Activated naive CD4-positive, alpha-beta T cell treated with anti-CD3 and anti-CD28 coated beads, Interleukin-2, amount 50 U/mL, for 72 hours (primary cell): ENCODE results near the gene BOLA2B. TPM values are rescaled to one million over a fixed set of nuclear protein-coding genes. Genes with fewer than 3 reads are reported as not detected.
"Not testable (repeated sequence)": the region's sequence is repeated elsewhere in the genome, so short reads cannot be mapped to it uniquely, and the experiment has no call there.

Experiments
- ATAC-seq, 2 donors: fragments of 150-1000 bp; cut with Tn5 transposase; 2 replicates each; pipeline ENCODE4 v1.10.0; 2021; ENCODE audit warnings: mild to moderate bottlenecking in 2 of 2, moderate library complexity in 2 of 2
- DNase-seq, 2 donors: peaks; one replicate each; pipeline ENCODE4 v3.0.0; 2021 to 2022; ENCODE audit warnings: low spot score in 2 of 2
- H3K27ac Mint-ChIP-seq, 2 donors: one replicate each; pipeline ENCODE4 v1.8.0; 2022; ENCODE audit warnings: mild to moderate bottlenecking in 2 of 2, mixed read lengths in 2 of 2
- H3K36me3 Mint-ChIP-seq, 2 donors: one replicate each; pipeline ENCODE4 v1.8.0; 2022; ENCODE audit warnings: mixed read lengths in 2 of 2
- H3K9me3 Mint-ChIP-seq, 2 donors: one replicate each; pipeline ENCODE4 v1.8.0; 2022; ENCODE audit warnings: mixed read lengths in 2 of 2
- total RNA-seq, 2 donors: library from RNA; stranded (reverse); gene quantifications; one replicate each; pipeline ENCODE4 v1.2.3, GENCODE V29; 2022

The BOLA2B gene
- 100 to 1,000 TPM; 158 to 173 TPM for total RNA-seq

DNA sequence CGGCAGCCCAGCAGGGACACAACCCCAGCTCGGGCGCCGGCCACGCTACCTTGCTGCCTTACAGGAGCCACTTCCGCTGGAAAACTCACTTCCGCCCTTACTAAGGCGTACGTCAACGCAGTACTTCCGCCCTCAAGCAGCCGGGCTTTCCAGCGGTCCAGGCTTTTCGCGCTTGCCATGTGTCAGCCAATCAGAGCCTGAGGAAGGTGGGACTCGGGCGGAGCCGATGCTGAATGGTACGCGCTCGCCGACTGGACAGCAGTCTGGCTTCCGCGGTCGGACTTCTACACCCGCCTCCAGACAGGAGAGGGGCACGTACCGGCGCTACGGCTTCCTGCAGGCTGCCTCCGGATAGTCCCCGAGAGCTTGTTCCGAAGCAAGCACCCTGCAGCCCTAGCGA, at the start of gene BOLA2B, which contains the start of gene SLX1A:
TSS of gene BOLA2B (minus strand) at position 52 of the 400 bp plus-strand sequence. CDS start 71 bp downstream, outside the sequence.
TSS of gene SLX1A (plus strand) at position 261 of the 400 bp plus-strand sequence. CDS start 210 bp downstream, outside the sequence.
- peak; percentile 89 to 90 for ATAC-seq
- not testable (repeated sequence) for H3K27ac Mint-ChIP-seq, DNase-seq, H3K9me3 Mint-ChIP-seq, H3K36me3 Mint-ChIP-seq

GRCh38 chr16:30217082-30217481, 23.6 kb upstream of the BOLA2B start:
- H3K36me3 Mint-ChIP-seq, H3K9me3 Mint-ChIP-seq, ATAC-seq, H3K27ac Mint-ChIP-seq: not testable (repeated sequence)
- DNase-seq: peak in 1 of 2 donors; percentile 44

DNA sequence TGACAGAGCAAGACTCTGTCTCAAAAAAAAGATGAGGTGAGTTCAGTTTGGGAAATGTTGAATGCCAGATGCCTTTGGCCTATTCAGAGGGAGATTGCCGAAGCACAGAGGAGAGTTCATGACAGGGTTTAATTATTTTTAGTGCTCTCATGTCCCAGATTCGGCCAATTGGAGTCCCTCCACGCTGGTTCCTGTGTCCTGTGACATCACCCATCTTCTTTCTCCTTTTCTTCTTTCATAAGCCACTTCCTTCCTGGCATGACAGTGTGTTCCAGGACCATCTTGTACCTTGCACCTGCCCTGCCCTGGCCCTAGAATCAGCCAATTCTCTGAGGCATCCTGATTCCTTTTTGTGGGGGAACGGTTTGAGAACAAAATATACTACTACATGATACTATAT, 17.9 kb upstream of the BOLA2B start:
- not testable (repeated sequence) for H3K9me3 Mint-ChIP-seq, H3K27ac Mint-ChIP-seq, H3K36me3 Mint-ChIP-seq, DNase-seq
- peak; percentile 35 to 83 for ATAC-seq

- DNase-seq, ATAC-seq, H3K9me3 Mint-ChIP-seq, H3K27ac Mint-ChIP-seq, H3K36me3 Mint-ChIP-seq: not testable (repeated sequence)
These were observed 15.6 kb upstream of the BOLA2B start for GRCh38 chr16:30209032-30209431.

DNA sequence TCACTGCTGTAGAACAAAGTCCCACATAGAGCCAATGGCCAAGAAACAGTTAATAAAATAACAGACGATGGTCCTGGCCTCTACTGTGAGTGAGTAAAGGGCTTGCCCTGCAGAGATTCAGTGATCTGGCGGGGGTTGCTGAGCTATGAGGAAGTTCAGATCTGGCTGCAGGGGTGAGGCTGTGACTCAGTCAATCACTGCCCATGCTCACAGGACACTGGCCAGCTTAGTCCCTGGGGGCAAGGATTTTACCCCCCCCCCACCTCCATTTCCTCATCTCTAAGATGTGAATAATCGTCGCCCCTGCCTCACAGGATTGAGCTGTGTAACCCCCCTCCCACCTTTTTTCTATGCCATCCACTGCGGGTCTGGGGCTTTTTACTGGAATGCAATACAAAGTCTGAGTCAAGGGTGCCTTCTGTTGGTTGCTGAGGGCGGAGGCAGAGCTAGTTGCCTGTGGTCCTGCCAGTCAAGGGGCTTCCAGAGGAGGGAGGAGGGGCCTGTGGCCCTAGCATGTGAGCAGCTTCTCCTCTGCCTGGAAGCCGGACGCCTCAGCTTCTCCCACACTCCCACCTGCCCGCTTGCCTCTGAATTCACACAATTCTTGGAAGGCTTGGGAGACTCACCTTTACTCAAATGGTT, 13.7 kb upstream of the BOLA2B start:
- H3K27ac Mint-ChIP-seq, H3K9me3 Mint-ChIP-seq, DNase-seq, H3K36me3 Mint-ChIP-seq: not testable (repeated sequence)
- peak; percentile 10 to 31 for ATAC-seq

GRCh38 chr16:30206252-30206651, 12.8 kb upstream of the BOLA2B start:
- not testable (repeated sequence) for H3K9me3 Mint-ChIP-seq, H3K27ac Mint-ChIP-seq, DNase-seq, H3K36me3 Mint-ChIP-seq
- ATAC-seq: peak; percentile 51 to 61

DNA sequence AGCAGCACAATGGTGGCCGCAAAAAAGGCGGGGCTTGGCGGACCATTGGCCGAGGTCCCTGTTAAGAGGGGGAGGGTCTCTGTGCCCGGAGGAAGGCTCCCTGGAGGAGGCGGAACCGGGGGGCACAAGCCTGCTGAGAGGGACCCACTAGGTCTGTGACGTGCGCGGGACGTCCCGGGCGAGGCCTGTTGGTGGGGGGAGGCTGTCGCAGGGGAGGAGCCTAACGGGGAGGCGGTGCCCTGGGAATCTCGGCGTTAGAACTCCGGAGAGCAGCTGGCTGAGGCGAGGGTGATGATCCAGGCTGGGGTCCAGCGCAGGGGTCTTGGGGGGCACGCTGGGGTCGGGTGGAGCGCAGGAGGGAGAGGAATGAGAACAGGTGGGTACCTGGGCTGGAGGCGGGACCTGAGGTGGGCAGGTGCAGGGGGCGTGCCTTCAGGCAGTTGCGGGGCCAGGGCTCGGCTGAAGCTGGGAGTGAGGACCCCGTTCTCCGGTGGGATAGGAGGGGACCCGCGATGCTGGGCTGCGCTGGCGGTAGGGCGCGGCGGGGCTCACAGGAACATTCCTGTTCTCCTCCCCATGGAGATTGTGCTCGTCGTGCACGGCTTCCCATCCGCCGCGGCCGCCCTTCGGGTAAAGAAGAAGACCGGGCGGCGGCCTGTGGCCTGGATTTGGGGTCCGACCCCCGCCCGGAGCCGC, 12.2 kb upstream of the BOLA2B start:
- not testable (repeated sequence) for H3K36me3 Mint-ChIP-seq, H3K27ac Mint-ChIP-seq, H3K9me3 Mint-ChIP-seq
- ATAC-seq: peak; percentile 40 to 68
- peak; percentile 15 to 54 for DNase-seq

DNA sequence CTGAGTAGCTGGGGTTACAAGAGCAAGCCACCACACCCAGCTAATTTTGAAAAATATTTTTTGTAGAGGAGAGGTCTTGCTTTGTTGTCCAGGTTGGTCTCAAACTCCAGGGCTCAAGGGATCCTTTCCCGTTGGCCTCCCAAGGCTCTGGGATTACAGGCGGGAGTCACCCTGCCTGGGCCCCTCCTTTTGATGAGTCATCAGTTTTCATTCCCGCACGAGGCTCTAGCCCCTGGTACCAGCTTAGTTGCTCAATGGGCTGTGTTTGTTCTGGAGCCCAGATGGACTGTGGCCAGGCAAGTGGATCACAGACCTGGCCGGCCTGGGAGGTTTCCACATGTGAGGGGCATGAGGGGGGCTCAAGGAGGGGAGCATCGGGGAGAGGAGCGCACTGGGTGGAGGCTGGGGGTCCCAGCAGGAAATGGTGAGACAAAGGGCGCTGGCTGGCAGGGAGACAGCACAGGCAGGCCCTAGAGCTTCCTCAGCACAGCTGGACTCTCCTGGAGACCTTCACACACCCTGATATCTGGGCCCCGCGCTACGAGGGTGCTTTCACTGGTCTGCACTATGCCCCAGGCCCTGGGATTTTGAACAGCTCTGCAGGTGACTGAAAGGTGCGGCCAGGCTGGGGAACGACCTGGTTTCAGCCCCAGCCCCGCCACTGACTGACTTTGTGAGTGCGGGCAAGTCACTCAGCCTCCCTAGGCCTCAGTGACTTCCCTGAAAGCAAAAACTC, 6.3 kb upstream of the BOLA2B start:
- not testable (repeated sequence) for ATAC-seq, DNase-seq, H3K9me3 Mint-ChIP-seq, H3K27ac Mint-ChIP-seq, H3K36me3 Mint-ChIP-seq

DNA sequence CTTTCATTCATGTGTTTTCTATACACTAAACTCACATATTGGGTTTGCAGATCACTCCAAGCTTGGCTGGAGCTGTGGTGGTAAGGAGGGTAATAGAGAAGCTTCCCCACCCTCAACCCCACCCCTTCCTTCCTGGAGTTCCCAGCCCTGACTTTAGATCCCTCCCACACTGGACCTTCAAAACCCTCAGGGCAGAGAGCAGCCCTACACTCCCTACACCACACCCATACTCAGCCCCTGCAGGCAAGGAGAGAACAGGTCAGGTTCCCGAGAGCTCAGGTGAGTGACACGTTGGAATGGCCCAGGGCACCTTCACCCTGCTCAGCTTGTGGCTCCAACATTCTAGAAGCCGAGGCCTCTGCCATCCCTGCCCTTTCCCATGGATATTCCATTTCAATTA, 5.6 kb upstream of the BOLA2B start, which contains the start of gene SULT1A3:
TSS of gene SULT1A3 (plus strand) at position 207 of the 400 bp plus-strand sequence. CDS start 1,474 bp downstream, outside the sequence.
- H3K9me3 Mint-ChIP-seq, H3K27ac Mint-ChIP-seq, H3K36me3 Mint-ChIP-seq, ATAC-seq, DNase-seq: not testable (repeated sequence)

DNA sequence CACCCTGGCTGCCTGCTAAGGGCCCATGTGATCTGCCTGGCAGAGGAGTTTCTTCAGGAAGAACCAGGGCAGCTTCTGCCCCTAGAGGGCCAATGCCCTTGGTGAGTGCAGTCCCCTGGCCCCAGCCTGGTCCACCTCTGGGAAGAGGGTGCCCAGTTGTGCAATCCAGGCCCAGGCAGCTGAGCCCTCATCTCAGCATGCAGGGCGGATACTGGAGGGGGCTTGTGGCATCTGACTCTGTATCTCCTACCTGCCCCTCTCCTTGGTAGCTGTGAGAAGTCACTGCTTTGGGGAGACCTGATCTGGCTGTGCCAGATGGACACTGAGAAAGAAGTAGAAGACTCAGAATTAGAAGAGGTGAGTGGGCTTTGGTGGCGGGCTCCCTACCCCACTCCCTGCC, 3.5 kb upstream of the BOLA2B start:
- H3K36me3 Mint-ChIP-seq, DNase-seq, H3K9me3 Mint-ChIP-seq, ATAC-seq, H3K27ac Mint-ChIP-seq: not testable (repeated sequence)

GRCh38 chr16:30194172-30194925, 883 bp upstream of the BOLA2B start:
- peak; percentile 77 to 80 for ATAC-seq
- peak in 1 of 2 donors; percentile 66 for DNase-seq
- H3K36me3 Mint-ChIP-seq, H3K9me3 Mint-ChIP-seq, H3K27ac Mint-ChIP-seq: not testable (repeated sequence)

DNA sequence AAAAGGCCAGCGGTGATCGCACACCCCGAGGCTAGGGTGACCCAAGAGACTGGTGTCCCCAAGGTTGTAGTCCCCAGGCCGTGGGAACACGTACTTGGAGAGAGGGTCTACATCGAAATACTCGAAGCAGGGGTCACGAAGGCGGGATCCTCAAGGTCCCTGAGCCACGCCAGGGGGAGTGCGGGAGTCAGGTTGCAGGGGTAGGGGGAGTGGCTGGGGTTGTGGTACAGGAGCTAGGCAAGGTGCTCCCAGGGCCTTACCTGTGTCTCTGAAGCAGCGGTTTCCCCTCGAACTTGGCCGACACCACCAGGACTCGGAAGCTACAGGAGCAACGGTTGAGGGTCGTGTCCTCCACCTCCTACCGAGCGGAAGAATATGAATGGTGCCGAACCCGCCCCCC, 368 bp downstream of the BOLA2B start:
- not testable (repeated sequence) for H3K36me3 Mint-ChIP-seq, H3K9me3 Mint-ChIP-seq, DNase-seq, H3K27ac Mint-ChIP-seq
- ATAC-seq: peak; percentile 11 to 20

- H3K27ac Mint-ChIP-seq, ATAC-seq, H3K9me3 Mint-ChIP-seq: not testable (repeated sequence)
- H3K36me3 Mint-ChIP-seq: peaks cover 13 to 15% of the 10 kb centered on the region in 2 donors
- DNase-seq: peak in 1 of 2 donors; percentile 50
These were observed 2.3 kb downstream of the BOLA2B start for GRCh38 chr16:30191158-30191557.

DNA sequence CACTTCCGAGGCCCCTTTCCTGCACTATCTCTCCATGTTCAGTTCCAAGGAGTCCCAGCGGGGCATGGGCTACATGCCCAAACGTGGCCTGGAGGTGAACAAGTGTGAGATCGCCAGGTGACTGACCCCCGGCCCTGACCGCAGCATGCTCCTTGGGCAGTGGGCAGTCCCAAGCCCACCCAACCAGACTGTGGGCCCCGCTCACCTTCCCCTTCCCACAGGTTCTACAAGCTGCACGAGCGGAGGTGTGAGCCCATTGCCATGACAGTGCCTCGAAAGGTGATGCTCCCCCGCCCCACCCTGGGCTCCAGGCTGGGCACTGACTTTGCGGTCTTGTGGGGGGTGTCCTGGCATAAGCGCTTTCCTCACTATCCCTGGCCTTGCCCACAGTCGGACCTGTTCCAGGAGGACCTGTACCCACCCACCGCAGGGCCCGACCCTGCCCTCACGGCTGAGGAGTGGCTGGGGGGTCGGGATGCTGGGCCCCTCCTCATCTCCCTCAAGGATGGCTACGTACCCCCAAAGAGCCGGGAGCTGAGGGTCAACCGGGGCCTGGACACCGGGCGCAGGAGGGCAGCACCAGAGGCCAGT, 5.4 kb downstream of the BOLA2B start:
- DNase-seq (peak in 1 of 2 donors; percentile 57), ATAC-seq (no peak)
- Mint-ChIP-seq H3K27ac (peak overlapping the region in 1 of 2 donors; percentile 98), H3K9me3 (no peaks in the 10 kb centered on the region), H3K36me3 (peaks cover 36 to 38% of the 10 kb centered on the region in 2 donors)

GRCh38 chr16:30187556-30187865, 6.0 kb downstream of the BOLA2B start:
- Mint-ChIP-seq H3K9me3 (no peaks in the 10 kb centered on the region), H3K27ac (peak overlapping the region; percentile 94 to 98)
- ATAC-seq: no peak

More at GRCh38 chr16:30187556-30187865, 6.0 kb downstream of the BOLA2B start:
- peaks cover 36 to 38% of the 10 kb centered on the region in 2 donors for H3K36me3 Mint-ChIP-seq
- no peak for DNase-seq
